Thyroid gland (tissue), 4 donors: ENCODE measurements around the gene BCL2.

Source experiments
- CTCF ChIP-seq, 6 experiments: fragments of 200-600 bp in 3 of 6; fragments of 450-650 bp in 3 of 6; sonication (generic) in 3 of 6; IDR thresholded peaks; one replicate each; pipeline ENCODE4 v1.5.1; 2016 to 2019; ENCODE audit warnings: antibody characterized with exemption in 6 of 6, mild to moderate bottlenecking in 2 of 6, inconsistent platforms in 1 of 6, moderate library complexity in 1 of 6
- POLR2A ChIP-seq, 2 donors: fragments of 450-650 bp; IDR thresholded peaks; one replicate each; pipeline ENCODE4 v1.6.1; 2017; ENCODE audit warnings: antibody characterized with exemption in 2 of 2, mild to moderate bottlenecking in 2 of 2, moderate library complexity in 1 of 2

- TF ChIP-seq CTCF (IDR thresholded peaks at IDR 0.05) = no peak
- TF ChIP-seq POLR2A (IDR thresholded peaks at IDR 0.05) = no peak
Measured at GRCh38 chr18:63272638-63273037, 46.9 kb downstream of the BCL2 start.
